ENCODE results near the gene CYB5RL. TPM values are rescaled to one million over a fixed set of nuclear protein-coding genes. Genes with fewer than 3 reads are reported as not detected.

Gene CYB5RL
- total RNA-seq, 1 donor from 2014 or later = 3.9 TPM

DNA sequence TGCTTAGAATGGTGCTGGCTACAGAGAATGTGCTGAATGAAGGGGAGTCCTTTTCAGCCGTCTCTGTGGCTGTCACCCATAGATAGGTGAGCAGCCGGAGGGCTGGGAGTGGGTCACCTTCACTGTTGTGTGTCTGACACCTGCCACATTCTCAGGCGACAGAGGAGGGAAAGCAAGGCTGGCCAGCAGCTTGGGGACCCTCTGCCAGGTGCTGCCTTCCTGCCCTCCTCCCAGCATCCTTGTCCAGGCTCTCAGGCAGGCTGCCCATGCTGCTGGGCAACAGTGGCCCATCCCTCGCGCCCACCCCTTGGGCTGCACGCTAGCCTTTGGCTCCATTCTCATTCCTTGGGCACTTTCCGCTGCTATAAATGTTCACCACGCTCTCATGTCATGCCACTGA, 22.1 kb downstream of the CYB5RL start:
- H3K4me3 ChIP-seq (ENCODE audit: low read depth, low read length) = no peak overlapping the region
- FAIRE-seq = no peak
- no peaks in the 10 kb centered on the region for H3K27me3 ChIP-seq (ENCODE audit: control insufficient read depth, insufficient read depth, low read length)
- H3K36me3 ChIP-seq (ENCODE audit: control insufficient read depth, insufficient read depth, low read length) = no peaks in the 10 kb centered on the region
- no peak for DNase-seq (ENCODE audit: low read depth)
- TF ChIP-seq, protein P1, sequence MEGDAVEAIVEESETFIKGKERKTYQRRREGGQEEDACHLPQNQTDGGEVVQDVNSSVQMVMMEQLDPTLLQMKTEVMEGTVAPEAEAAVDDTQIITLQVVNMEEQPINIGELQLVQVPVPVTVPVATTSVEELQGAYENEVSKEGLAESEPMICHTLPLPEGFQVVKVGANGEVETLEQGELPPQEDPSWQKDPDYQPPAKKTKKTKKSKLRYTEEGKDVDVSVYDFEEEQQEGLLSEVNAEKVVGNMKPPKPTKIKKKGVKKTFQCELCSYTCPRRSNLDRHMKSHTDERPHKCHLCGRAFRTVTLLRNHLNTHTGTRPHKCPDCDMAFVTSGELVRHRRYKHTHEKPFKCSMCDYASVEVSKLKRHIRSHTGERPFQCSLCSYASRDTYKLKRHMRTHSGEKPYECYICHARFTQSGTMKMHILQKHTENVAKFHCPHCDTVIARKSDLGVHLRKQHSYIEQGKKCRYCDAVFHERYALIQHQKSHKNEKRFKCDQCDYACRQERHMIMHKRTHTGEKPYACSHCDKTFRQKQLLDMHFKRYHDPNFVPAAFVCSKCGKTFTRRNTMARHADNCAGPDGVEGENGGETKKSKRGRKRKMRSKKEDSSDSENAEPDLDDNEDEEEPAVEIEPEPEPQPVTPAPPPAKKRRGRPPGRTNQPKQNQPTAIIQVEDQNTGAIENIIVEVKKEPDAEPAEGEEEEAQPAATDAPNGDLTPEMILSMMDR (IDR thresholded peaks at IDR 0.05; ENCODE audit: insufficient read depth, low read length, severe bottlenecking) = no peak

DNA sequence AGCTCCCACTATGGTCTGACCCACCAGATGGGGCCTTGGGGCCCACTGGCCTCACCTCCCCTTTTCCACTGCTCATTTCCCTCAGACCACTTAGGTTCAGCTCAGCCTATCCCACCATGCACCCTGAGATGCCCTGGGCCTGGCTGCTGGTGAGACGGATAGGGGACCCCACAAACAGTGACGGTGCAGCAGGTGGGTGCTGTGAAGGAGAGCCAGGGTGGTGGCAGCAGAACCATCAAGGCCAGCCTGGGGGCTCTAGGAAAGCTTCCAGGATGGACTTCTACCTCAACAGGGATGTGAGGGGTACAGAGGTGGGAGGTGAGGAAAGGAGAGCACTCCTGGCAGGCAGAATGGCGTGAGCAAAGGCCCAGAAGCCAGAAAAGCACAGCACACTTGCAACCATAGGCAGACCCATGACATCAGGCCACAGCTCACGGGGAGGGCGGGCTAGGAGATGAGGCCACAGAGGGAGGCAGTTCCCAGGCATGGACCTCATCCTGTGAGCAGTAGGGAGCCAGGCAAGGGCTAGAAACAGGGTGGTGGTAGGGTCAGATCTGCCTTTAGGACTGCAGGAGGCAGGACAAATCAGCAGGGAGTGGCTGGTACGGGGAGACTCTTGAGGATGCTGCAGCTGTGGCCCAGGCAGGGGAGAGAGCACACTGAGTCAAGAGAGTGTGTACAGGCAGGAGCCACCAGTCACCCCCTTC, 23.1 kb downstream of the CYB5RL start:
- peak; percentile 23 for FAIRE-seq

DNA sequence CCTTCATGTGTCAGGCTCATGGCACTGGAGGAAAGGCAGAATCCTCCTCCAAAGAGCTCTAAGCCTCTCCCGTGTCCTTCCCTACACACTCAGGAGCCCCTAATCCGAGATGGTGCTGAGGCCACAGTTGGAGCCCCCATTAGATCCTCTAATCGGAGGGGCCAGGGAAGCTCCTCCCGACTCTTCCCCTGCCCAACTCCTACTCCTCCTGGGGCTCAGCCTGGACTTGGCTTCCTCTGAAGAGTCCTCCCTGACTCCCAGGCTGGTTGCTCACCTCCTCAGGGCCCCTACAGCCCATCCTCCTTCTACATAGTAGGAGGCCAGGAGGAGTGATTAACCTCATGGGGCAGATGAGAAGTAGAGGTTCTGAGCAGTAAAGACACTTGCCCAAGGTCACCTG, 25.7 kb downstream of the CYB5RL start:
- no peak for FAIRE-seq
- H3K27me3 ChIP-seq (ENCODE audit: control insufficient read depth, insufficient read depth, low read length) = no peaks in the 10 kb centered on the region

More for the DNA sequence above, 23.1 kb downstream of the CYB5RL start:
- Histone ChIP-seq H3K27me3 (ENCODE audit: control insufficient read depth, insufficient read depth, low read length) (no peaks in the 10 kb centered on the region), H3K36me3 (ENCODE audit: control insufficient read depth, insufficient read depth, low read length) (no peaks in the 10 kb centered on the region), H3K4me3 (ENCODE audit: low read depth, low read length) (no peak overlapping the region)
- TF ChIP-seq, protein P1 (IDR thresholded peaks at IDR 0.05; ENCODE audit: insufficient read depth, low read length, severe bottlenecking) = no peak
- DNase-seq (ENCODE audit: low read depth) = no peak

DNA sequence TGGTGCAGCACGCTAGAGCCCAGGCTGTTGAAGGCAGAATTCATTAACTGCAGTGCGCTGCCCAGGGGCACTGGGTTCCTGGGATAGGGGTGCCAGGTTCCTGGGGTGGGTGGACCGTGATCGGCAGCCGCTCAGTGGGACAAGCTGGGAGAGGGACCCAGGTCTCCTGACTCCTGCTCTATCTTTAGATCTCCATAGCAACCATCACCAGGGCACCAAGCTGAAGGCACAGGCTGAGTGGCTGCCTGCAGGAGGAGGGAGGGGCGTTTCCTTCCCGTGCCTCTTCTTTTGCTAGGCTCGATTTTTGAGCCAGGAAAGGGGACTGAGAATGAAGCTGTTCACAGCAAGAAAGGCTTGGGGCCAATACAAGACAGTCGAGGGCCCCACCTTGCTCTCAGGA, 26.1 kb downstream of the CYB5RL start:
- no peak overlapping the region for H3K4me3 ChIP-seq (ENCODE audit: low read depth, low read length)
- H3K27me3 ChIP-seq (ENCODE audit: control insufficient read depth, insufficient read depth, low read length) = no peaks in the 10 kb centered on the region
- H3K36me3 ChIP-seq (ENCODE audit: control insufficient read depth, insufficient read depth, low read length) = no peaks in the 10 kb centered on the region
- DNase-seq (ENCODE audit: low read depth) (no peak), FAIRE-seq (no peak)
- TF ChIP-seq, protein P1 (IDR thresholded peaks at IDR 0.05; ENCODE audit: insufficient read depth, low read length, severe bottlenecking) = no peak

More for the DNA sequence above, 25.7 kb downstream of the CYB5RL start:
- TF ChIP-seq, protein P1 (IDR thresholded peaks at IDR 0.05; ENCODE audit: insufficient read depth, low read length, severe bottlenecking) = no peak
- H3K4me3 ChIP-seq (ENCODE audit: low read depth, low read length) = no peak overlapping the region
- no peak for DNase-seq (ENCODE audit: low read depth)
- no peaks in the 10 kb centered on the region for H3K36me3 ChIP-seq (ENCODE audit: control insufficient read depth, insufficient read depth, low read length)

DNA sequence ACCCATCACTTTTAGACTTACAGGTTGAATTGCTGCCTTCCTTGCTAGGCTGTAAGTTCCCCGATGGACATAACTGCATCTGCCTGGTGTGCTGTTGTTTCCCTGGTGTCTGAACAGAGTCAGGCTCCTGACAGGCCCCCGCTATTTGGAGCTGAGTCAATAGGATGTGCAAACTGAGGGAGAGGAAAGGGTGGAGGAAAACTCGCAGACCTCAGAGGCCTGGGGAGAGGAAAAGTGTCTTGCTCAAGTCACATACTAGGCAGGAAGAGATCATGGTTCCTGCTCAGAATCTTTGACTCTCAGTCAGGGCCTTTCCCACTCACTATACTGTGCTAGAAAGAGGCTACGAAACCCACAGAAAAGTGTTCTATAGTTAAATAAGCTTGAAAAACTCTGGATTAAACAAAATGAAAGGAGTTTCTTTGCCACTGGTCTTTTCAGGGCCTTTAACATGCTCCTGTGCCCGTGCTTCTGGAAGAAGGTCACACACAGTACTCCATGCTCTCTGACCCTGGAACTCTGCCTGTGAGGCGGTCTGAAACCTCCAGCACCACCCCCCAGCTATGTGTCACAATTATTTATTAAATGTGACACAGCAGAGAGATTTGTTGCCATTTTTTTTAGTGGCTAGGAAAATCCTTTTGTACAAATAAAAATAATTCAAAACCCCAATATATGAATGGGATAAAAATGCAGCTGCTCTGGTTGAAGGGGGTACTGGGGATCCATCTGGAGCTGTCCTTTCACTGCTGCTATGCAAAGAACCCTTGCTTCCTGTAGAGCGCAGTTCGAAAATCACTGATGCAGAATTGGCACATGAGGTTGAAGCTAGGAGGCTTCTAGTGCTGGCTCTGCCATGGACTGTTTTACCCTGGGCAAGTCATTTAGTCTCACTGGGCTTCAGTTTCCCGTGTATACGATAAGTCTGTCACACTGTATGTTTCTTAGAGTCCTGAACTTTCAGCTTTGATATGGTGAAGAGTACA, 26.9 kb downstream of the CYB5RL start:
- peak; percentile 26 for DNase-seq (ENCODE audit: low read depth)
- TF ChIP-seq, protein P1 (IDR thresholded peaks at IDR 0.05; ENCODE audit: insufficient read depth, low read length, severe bottlenecking) = no peak
- no peaks in the 10 kb centered on the region for H3K36me3 ChIP-seq (ENCODE audit: control insufficient read depth, insufficient read depth, low read length)
- no peak overlapping the region for H3K4me3 ChIP-seq (ENCODE audit: low read depth, low read length)
- no peak for FAIRE-seq
- H3K27me3 ChIP-seq (ENCODE audit: control insufficient read depth, insufficient read depth, low read length) = no peaks in the 10 kb centered on the region

Data from bronchial epithelial cell (primary cell).